GM04504 (cell line): Measurements from ENCODE around the gene SNAPC2.
"Not testable (repeated sequence)": the region's sequence is repeated elsewhere in the genome, so short reads cannot be mapped to it uniquely, and the experiment has no call there.

Experiments
- DNase-seq: peaks from one replicate; pipeline ENCODE4 v3.0.0-alpha.2; 2012; ENCODE audit warnings: low read depth

The SNAPC2 gene

GRCh38 chr19:7921302-7921966 is 1.3 kb downstream of the SNAPC2 start:
- DNase-seq: no peak

- DNase-seq: no peak
Measured at GRCh38 chr19:7921967-7922835, 2.1 kb downstream of the SNAPC2 start.

GRCh38 chr19:7922836-7923195 is 2.7 kb downstream of the SNAPC2 start:
- no peak for DNase-seq

GRCh38 chr19:7923295-7924191 is 3.4 kb downstream of the SNAPC2 start:
- no peak for DNase-seq

DNA sequence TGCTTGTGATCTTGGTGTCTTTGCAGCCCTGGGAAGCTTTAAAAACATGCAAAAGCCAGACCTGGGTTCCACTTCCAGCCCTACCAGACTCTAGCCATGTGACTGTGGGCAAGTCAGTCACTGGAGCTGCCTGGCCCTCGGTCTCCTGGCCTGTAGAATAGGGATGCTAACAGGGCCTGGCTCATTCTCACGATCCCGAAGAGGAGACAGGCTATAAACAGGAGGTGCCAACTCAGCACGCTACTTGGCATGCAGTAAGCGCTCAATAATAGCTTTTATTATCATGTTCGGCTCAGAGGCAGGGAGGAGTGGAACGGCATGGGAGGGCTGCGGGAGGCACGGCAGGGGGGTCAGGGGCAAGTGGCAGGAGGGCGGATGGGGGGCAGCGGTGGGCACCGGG is 4.1 kb downstream of the SNAPC2 start:
- DNase-seq: no peak

GRCh38 chr19:7924651-7925170 is 4.6 kb downstream of the SNAPC2 start:
- DNase-seq: no peak

DNA sequence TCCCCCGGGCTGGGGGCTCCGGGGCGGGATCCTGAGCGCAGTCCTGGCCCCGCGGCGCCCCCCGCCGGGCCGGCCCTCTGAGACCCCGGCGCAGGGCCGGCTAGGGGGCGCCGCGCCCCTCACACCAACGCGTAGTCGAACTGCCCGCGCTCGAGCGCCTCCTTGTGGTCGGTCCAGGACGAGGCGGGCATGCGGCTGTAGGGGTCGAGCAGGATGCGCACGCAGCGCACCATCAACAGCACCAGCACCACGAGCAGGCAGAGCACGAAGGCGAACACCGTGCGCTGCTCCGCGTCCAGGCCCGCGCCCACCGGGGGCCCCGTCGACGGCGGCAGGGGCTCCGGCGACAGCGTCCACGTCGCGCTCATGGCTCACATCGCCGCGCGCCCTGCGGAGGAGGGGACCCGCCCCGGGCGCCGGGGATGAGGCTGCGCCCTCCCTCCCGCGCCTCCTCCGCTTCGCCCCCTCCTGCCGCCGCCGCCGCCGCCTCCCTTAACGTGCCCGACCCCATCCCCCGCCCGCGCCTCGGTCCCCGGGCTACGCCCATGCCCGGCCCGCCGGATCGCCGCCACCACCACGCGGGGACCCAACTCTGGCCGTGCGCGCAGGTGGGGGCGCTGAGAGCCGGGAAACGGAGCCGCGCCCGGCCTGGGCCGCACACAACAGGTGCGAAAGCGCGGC is 5.2 kb downstream of the SNAPC2 start:
- DNase-seq: no peak

DNA sequence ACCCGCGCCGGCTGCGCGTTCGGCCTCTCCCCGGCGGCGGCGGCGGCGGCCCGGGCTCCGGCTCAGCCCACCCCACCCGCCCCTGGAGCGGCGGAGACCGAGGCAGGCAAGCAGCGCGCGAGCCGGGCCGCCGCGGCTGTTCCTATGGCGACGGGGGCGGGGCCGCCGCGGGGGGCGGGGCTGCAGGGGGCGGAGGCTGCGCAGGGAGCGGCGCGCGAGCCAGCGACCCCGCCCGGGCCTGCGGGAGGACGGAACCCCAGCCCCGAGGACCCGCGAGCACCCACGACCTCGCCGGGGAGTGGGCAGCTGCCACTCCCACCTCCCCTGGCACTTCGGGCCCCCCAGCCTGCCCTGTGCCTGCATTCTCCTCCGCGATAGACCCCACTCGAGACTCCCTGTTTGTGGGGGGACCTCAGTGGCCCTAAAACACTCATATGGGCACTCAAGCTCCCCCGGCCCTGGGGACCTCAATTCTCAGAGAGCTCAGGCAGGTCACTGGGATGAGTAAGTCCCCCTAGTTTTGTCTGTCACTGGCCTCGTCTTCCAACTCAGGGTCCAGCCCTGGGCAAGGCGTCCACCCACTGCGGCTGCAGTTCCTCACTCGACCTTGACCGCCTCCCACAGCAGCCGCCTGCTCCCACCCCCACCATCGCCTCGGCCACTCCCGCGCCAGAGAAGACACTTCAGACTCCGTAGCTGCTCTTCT is 6.0 kb downstream of the SNAPC2 start, which contains the start of gene CTXN1:
TSS of gene CTXN1 (minus strand) at position 115 of the 706 bp plus-strand sequence. CDS start 597 bp downstream, outside the sequence.
- DNase-seq: no peak

DNA sequence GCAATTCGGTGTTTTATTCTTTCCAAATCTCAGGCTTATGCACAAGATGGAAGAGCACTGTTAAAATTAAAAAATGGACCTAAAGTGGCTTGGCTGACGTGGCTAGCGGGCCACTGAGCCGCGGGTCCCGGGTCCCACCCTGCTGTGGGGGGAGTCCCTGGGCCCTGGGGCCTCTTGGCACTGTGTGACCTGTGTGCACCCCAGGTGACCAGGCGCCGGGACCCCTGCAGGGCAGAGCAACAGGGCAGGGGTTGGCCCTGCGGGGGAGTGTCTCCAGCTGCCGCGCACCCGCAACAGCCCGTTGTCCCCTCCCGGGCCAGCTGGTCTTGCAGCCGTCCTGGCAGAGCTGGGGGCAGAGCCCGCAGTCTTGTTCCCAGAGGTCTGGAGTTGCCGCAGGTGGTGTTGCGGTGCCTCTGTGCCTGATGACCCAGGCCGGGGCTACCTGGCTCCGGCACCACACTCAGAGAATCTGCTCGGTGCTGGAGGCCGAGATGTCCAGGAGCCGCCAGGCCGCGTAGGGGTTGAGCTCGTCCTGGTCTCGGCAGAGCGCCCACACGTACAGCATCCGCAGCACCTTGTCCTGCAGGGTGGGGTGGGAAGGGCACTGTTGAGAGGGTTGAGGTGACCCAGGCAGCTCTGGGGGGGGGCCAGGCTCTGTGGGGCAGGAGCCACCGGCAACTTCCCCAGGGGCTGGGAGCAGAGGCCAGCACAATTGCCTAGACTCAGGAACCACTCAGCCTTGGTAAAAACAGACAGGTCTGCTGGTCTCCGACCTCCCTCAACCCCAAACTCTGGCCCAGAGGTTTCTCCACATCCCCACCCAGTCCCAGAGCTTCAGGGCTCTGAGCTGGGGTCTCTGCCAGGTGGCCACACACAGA is 6.8 kb downstream of the SNAPC2 start:
- no peak for DNase-seq

DNA sequence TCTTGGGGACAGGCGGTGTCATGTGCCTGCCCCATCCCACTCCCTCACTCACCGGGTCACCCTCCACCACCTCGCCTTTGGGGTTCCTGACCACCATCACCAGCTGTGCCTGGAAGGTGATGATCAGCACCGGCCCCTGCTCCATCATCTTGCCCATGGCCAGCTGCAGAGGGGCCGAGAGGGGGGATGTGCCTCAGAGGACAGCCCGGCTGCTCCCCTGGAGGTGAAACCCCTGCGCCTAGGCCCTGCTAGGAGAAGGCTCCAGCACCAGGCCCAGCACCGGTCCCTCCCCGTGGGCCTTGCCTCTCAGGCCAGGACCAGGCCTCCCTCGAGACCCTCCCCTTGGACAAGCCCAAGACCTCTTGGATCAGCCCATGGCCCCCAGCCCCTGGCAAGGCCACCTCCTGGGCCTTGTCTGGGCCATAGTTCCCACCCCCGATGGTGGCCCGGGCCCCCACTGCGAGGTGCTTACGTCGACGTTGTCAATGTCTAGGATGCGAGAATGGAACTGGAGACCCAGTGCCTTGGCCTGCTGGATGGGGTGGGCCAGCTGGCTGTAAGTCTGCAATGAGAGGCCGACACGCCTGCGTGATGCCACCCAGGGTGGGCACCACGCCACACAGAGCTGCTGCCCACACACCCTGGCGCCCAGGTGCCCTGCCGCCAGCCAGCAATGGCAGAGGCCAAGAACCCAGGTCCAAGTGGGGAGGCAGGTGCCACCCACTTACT is 7.6 kb downstream of the SNAPC2 start:
- no peak for DNase-seq

DNA sequence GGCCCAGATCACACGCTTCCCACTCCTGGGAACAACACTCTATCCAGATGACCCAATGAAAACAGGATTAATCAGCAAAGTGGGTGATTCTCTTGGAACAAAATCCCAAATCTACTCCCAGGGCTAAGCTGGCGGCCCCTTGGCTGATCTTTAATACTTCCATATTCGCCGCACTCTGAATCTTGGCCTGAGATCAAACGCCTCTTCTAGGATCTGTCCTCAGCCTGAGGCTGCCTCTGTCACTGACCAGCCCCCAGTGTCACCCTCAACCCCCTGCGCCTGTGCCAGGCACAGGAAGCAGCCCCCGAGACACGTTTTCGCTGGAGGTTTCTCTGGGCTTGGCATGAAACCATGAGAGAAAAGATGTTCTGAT is 8.2 kb downstream of the SNAPC2 start:
- DNase-seq: no peak

- peak; percentile 75 for DNase-seq
Measured at GRCh38 chr19:7928741-7929701, 8.9 kb downstream of the SNAPC2 start.

DNA sequence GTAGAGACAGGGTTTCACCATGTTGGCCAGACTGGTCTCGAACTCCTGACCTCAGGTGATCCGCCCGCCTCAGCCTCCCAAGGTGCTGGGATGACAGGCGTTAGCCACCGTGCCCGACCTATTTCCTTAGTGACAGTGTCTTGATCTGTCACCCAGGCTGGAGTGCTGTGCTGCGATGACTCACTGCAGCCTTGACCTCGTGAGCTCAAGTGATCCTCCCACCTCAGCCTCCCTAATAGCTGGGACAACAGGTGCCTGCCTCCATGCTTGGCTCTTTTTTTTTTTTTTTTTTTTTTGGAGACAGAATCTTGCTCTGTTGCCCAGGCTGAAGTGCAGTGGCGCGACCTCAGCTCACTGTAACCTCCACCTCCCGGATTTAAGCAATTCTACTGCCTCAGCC is 9.9 kb downstream of the SNAPC2 start:
- DNase-seq: not testable (repeated sequence)

DNA sequence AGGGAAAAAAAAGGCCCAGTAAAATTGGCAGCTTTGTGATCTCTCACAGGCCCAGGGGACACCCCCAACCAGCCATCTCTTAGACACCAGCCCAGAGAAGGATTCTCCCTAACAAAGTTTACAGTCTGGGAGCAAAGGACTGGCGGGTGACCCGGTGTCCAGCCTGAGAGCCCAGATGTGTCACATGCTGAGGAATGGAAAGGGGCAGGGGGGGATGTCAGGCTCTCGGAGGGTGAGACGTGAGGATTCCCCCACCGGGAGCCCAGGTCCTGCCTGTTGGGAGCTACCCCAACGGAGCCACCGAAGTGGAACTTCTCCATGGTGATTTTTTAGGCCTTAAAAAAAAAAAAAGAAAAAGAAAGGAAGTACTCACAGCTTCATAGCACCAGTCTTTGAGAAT is 10.6 kb downstream of the SNAPC2 start:
- no peak for DNase-seq

- no peak for DNase-seq
Measured at GRCh38 chr19:7931221-7932061, 11.3 kb downstream of the SNAPC2 start.

- no peak for DNase-seq
Measured at GRCh38 chr19:7932276-7932929, 12.3 kb downstream of the SNAPC2 start.

- DNase-seq: no peak
Measured at GRCh38 chr19:7932930-7933300, 12.8 kb downstream of the SNAPC2 start.
